ENCODE data around the gene HNRNPA3. TPM values are rescaled to one million over a fixed set of nuclear protein-coding genes. Genes with fewer than 3 reads are reported as not detected.

Gene HNRNPA3
- polyA plus RNA-seq, 1 of the 3 experiments (the other 2 are of a cell fraction) = 102 TPM

- TF ChIP-seq IRF3 (IDR thresholded peaks at IDR 0.05; ENCODE audit: low read depth, low read length) (no peak), MEF2A (IDR thresholded peaks at IDR 0.05; ENCODE audit: borderline replicate concordance, low read depth) (no peak), CTCF (IDR thresholded peaks at IDR 0.05) (peak; percentile 41), FOXJ3 (CRISPR knock-in tag; IDR thresholded peaks at IDR 0.05) (no peak), ZBTB33 (IDR thresholded peaks at IDR 0.05; ENCODE audit: borderline replicate concordance, low read depth) (no peak), CHD2 (IDR thresholded peaks at IDR 0.05; ENCODE audit: low read length, partially characterized antibody) (no peak), ELF1 (IDR thresholded peaks at IDR 0.05) (no peak; the same call in 1 of the 2 replicates), MAX (IDR thresholded peaks at IDR 0.05; ENCODE audit: low read depth) (peak; percentile 87)
Observed at GRCh38 chr2:177212106-177212890, at the start of gene HNRNPA3 (continued).

- Histone ChIP-seq H3K9ac (peak overlapping the region; percentile 47; the same call in 1 of the 2 replicates), H3F3A (replicated peaks; ENCODE audit: insufficient read depth) (peaks cover 10% of the 10 kb centered on the region), H3K9me3 (no peaks in the 10 kb centered on the region), H3K4me1 (ENCODE audit: control insufficient read depth in 1 of 2, insufficient read depth in 2 of 2, low read depth in 1 of 2, low read length in 1 of 2) (peaks cover 12 to 23% of the 10 kb centered on the region in 2 experiments; a peak in 3 of 4 replicates), H2AFZ (ENCODE audit: low read depth) (peak overlapping the region; percentile 94), H3K36me3 (replicated peaks in 1 of 2; ENCODE audit: control insufficient read depth in 1 of 2, insufficient read depth in 2 of 2, low read length in 1 of 2) (no peaks in the 10 kb centered on the region), H3K27ac (ENCODE audit: low read depth in 2 of 2, low read length in 1 of 2) (no peak overlapping the region), H3K4me2 (peak overlapping the region; percentile 63), H3K4me3 (ENCODE audit: low read depth in 2 of 2, low read length in 1 of 2) (peak overlapping the region; percentile 35 to 59), H3K79me2 (ENCODE audit: insufficient read depth) (no peaks in the 10 kb centered on the region), H4K20me1 (ENCODE audit: insufficient read depth) (no peaks in the 10 kb centered on the region), H3K9me2 (no peaks in the 10 kb centered on the region), H3K27me3 (ENCODE audit: insufficient read depth) (no peaks in the 10 kb centered on the region)
- 28% methylated on average over 3 of the region's 3 CpGs for WGBS (ENCODE audit: low lambda C conversion rate)
- POLR2A ChIA-PET = interaction anchor here (0.7 to 2.2 kb wide), 5 partner anchors 48 to 595 kb away, joined by 3 to 9 read pairs (median 3); partner anchors contain the start of genes HNRNPA3 and NFE2L2
- no peak for TF ChIP-seq RXRA (IDR thresholded peaks at IDR 0.05; ENCODE audit: borderline replicate concordance, low read depth)
- no peak for TF ChIP-seq RAD21 (IDR thresholded peaks at IDR 0.05; ENCODE audit: low read length)
- no peak for TF ChIP-seq RFX5 (IDR thresholded peaks at IDR 0.05; ENCODE audit: low read length)
- no peak for TF ChIP-seq NFIC (IDR thresholded peaks at IDR 0.05; ENCODE audit: borderline replicate concordance)
- TF ChIP-seq SIN3A (IDR thresholded peaks at IDR 0.05; ENCODE audit: borderline replicate concordance, low read depth, low read length) = no peak
- CTCF ChIA-PET = interaction anchor here (0.7 to 6.9 kb wide), 79 partner anchors 9 to 1048 kb away, joined by 3 to 121 read pairs (median 6); partner anchors contain the start of genes AGPS, HNRNPA3, HOXD10 and NFE2L2
- no peak for DNase-seq
Observed at GRCh38 chr2:177164131-177164530, 48.5 kb upstream of the HNRNPA3 start.
